Activated naive CD4-positive, alpha-beta T cell (primary cell): ENCODE results near the gene TNFRSF25.

Source experiments
- DNase-seq, 4 experiments: peaks; one replicate each; lab custom pipeline; 2025; lab: John Stamatoyannopoulos, UW

Gene TNFRSF25

DNA sequence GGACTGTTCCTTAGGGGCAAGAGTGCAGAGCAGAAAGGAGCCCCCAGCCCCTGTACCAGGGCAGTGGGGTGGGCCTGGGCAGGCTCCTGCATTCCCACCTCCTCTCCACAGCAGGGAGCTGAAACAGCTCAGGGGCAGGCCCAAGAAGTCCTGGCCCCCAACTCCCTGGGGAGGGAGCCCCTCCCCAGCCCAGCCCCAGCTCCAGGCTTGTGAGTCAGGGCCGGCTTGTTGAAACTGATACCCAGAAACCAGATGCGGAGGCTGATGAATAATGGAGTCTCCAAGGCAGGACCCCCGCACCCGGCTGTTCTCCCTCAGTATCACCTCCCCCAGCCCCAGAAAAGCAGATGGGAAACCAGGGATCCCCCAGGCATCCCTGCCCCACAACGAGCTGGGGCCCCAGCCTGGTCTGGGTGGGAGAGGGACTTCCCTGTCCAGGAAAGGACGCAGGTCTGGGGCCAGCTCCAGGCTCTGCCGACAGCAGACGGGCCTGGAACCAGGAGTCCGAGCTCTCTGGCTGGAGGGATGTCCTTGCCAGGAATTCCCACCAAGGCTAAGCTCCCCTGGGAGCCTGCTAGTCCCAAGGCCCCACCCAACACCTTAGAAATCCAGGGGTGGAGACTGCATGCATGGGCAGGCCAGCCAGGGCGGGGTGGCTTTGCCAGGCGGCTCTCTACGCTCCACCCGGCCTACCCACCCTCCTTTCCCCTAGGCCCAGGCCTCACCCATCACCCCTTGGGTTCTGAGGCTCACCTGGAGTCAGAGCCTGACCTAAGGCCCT is 22.8 kb upstream of the TNFRSF25 start:
- no peak for DNase-seq

DNA sequence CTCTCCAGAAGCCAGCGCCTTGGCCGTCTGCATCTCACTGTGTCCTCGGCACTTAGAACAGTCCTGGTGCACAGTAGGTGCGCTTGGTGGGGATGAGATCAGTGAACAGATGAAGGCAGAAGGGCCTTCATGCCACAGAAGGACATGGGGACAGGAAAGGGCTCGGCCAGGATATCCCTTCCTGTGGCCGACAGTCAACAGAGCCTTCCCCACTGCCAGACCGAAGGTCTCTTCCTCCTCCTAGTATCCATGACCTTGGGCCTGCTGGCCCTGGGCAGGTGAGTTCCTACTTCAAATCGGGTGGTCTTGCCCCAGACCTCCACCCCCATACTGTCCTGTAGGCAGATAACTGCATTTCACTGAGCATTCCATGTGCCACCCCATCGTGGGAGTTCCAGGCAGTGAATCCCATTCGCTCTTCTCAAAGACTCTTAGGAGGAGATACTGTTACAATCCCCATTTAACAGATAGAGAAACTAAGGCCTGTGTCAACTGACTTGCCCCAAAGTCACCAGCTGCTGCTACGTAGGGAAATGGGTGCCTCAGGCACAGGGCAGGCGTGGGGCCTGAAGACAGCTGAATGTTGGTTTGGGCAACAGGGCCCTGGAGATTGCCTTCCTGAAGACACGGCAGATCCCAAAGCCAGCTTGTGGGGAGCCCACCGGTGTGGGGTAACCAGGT is 22.0 kb upstream of the TNFRSF25 start:
- no peak for DNase-seq

DNA sequence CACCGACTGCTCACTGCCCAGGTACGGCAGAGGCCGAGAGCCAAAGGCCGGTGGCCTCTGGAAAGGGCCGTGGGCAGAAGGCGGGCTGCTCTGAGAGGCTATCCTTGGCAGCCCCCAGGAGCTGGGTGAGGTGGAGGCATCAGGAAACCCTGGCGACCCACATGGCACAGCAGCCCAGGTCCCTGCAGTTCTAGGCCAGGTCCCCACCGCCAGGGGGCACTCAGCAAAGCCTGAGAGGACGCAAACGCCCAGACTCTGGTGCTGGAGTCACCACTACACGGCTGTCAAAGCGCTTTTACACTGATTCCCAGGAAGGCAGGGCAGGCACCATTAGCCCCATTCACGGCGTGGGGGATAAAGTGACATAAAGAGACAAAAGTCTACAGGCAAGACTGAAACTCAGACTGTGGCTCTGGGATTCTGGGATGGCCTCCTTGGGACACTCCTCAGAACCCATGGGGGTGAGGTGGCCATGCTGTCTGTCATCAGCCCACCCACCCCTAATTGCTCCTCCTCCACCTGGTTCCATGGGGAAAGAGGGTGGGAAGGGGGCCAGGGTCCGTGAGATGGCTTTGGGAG is 20.5 kb upstream of the TNFRSF25 start:
- peak; percentile 61 to 88 (median 86) for DNase-seq

DNA sequence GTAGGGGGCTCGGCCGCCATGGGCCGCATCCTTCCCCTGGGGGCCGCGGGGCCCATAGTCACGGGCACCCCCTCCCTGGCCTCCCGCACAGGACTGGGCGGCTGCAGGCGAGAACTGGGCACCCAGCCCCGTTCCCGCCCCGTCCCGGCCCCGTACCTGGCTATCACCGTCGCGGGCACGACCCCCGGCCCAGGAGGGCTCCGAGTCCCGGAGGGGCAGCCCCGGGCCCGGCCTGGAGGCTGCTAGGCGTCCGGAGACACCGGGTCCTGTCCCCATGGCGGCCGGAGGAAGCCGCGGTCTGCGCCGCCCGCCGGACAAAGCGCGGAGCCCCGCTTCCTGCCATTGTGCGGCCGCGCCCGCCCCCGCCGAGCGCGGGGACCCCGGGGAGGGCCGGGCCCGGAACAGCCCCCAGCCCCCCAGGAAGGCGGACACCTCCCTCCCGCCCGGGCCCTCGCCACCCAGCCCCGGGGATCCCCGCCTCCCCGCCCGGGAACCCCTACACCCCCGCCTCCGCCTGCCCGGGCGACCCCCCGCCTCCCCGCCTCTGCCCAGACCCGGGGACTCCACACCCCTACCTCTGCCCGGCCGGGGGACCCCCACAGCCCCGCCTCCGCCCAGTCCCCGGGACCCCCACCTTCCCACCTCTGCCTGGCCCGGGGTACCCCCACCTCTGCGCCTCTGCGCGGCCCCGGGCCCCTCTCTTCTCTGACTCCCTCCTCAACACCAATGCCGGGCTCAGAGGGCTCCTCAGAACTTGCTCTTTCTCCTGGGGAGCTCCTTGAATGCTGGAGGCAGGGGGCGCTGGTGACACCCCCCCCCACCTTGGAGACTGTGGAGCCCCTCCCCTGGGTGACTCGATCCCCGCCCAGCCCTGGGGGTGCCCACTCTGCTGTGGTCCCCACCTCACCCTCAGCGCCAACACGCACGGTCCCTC is 19.5 kb upstream of the TNFRSF25 start:
- DNase-seq: no peak

DNA sequence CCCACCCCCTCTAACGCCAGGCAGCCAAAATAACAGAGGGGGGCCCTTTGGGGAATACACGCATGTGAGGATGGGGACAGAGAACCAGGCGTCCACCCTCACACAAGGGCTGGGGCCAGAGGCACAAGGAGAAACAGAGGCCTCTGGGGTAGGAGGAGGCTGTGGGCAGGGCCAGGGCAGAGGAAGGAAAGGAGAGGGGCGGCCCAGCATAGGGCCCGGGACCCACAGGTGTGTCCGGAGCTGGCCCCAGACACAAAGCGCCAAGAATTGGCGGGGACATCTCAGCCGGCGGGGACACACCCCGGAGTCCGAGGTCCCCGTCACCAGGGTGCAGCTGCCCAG is 18.8 kb upstream of the TNFRSF25 start:
- DNase-seq: no peak

DNA sequence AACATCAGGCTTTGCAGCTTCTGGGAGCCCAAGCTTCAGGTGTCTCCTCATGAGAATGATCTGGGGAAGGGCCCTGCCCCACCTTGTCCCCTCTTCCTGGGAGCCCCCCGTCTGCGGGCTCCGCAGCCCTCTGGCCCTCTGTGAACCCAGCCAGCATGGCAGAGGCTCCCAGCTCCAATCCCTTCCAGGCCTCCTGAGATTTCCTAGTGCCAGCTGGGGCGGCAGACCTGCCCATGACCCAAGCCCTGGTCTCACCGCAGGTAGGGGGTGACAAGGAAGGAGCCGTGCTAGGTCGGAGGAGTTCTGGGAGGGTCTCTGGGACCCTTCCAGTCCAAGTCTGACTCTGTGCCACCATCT is 17.8 kb upstream of the TNFRSF25 start:
- no peak for DNase-seq

DNA sequence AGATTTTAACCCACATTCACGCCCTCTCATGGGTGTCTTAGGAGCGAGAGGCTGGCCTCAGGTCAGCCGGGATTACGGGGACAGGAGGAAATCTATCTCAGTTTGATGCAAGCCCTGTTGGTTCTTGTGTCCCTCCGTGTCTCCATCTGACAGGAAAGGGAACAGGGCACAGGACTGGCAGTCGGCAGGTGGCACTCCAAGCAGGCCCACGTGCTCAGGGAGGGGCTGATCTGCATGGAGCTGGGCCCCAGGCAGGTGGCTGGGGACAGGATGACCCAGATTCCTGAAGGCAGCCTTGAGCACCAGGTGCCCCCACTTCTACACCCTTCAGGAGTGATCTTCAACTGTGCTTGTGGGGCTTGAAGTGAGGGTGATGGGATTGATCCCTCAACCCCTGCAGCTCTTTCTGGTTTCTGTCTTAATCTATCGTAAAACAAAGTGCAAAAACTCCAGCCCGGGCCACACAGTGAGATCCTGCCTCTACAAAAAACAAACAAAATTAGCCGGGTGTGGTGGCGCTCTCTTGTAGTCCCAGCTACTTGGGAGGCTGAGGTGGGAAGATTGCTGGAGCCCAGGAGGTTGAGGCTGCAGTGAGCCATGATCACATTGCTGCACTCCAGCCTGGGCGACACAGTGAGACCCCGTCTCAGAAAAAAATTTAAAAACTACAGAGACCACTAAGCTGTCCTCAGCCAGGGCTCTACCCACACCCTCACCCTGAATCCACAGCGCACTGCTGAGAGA is 17.2 kb upstream of the TNFRSF25 start:
- no peak for DNase-seq

DNA sequence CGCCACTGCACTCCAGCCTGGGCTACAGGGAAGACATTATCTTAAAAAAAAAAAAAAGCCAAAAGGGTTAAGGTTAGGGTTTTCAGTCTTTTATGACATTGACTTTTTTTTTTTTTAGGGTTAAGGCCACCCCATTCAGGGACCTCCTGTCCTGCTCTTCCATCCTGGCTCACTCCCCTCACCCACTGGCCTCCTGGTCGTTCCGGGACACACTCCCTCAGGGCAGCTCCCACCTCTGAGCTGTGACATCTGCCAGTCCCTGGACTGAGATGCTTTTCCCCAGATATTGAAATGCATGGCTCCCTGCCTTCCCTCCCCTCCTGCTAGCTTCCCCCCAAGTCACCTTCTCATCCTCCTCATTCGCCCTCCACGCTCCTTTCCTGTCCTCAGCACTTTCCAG is 15.8 kb upstream of the TNFRSF25 start:
- no peak for DNase-seq

DNA sequence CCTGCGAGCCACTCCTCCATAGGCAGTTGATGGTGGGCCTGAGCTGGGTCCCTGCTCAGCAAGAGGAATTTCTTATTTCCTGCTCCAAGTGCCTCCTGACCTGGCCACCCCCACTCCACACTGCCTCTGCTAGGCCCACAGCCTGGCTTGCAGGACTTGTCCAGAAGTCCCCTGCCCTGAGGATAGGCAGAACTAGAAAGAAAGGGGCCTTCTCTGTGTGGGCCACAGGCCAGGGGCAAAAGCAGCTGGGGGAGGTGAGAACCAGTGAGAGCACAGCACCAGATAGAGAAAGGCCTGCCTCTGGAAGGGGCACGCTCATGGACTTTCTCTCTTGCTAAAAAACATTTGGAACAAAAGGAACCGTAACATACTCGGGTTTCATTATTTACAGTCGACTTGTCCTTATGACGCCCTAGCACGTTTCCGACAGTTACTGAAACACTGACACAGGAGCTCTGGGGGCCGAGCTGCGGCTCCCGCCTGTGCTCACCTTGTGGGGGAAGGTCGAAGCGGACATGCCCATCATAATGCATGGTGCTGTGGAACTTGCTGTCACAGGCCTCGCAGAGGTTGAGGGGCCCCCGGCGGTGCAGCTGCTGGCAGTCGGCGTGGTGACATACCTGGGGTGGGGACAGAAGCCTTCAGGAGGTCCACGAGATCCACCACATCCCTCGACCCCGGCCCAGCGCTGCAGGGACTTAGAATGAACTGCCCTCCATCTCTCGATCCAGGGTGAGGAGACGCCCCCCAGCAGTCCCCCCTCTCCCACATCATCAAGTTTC is 11.3 kb upstream of the TNFRSF25 start:
- no peak for DNase-seq

DNA sequence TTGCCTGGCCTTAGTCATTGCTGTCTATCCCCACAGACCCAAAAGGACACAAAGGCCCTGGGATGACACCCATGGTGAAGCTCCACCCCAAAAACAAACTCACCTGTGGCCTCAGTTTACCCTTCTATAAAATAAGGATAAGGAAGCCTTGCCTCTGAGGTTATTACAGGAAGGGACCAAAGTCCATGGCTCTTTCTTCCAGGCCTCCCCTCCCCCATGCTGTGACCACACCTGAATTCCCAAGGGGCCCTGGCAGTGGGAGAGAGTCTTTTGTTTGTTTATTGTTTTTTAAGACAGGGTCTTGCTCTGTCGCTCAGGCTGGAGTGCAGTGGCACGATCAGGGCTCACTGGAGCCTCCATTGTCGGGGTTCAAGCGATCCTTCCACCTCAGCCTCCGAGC is 10.5 kb upstream of the TNFRSF25 start:
- DNase-seq: no peak

DNA sequence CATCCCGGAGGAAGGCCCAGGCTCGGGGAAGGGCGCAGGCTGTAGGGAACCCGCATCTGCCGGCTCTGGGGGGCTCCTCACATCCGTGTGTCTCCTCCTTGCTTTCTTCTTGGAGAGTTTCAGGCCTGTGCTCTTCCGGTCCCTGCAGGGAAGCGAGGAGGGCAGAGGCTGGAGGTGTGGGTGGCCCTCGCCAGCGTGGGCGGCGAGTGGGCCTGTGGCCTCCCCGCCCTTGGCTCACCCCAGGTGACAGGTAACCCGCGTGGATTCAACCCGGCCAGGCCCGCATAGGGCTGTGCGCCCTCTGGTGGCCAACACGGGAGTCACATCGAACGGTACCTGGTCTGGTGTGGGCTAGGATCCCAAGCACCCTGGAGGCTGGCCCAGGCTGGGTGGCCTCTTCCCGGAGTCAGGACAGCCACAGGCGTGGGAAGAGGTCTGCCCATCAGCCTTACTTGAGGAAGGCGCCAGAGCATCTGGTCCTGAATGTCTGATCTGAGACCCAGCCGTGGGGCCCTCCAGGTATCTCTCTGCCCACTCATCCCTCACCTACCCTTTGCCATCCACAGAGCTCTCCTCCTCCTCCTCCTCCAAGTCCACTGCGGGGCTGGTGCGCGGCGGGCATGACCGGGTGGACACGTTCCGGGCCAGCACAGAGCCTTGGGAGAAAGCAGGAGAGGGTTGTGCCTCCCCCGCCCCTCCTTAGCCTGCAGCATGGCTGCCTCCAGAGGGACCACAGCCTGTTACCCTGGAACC is 9.6 kb upstream of the TNFRSF25 start:
- peak; percentile 55 to 79 (median 74) for DNase-seq

DNA sequence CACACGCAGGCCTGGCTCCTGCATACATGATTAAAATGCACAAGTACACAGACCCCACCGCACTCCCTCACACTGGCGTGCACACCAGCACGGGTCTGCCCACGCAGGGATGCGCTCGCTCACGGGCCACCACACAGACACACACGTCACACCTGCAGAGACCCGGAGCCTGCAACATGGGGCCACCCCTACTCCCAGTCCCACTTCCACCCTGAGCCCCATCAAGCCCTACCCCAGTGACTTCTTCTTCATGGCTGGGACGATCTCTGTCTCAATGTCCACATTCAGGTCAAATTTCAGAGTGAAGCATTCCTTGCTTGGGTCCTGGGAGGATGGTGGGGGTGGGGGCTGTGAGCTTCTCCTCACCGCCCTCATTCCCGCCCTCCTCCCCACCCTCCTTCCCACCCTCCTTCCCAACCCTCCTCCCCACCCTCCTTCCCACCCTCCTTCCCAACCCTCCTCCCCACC is 8.9 kb upstream of the TNFRSF25 start:
- no peak for DNase-seq

DNA sequence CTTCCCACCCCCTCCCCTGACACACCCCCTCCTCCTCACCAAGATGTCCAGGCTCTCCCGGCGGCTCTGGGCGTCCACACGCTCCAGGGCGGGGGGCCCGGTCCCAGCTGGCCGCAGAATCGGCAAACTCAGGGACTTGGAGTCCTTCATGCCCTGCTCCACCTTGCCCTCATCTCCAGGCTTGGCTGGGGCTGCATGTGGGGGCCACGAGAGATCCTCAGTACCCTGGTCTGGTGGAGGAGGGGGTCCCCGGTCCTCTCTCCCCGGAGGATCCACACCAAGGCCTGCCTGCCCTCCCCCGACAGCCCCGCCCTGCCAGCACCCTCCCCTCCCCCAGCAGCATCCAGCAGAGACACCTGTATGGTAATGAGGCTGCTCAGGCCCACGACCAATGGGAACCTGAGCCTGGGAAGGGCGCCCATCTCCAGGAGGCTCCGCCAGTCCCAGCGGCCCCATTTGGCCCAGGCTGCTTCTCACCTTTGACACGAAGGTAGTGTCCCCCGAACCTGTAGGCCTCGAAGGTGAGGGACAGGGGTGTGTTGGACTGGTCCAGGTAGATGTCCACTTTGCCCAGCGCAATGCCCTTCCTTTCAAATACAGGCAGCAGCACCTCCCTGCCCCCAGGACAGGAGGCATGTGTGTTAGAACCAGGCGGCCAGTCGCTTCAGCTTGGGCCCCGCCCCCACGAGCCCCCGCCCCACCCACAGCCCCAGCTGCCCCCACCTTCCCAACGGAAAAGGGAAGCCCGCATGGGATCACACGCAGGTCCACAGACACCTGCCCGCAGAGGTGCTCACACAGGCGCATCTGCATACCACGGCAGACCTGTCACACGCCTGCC is 8.2 kb upstream of the TNFRSF25 start:
- no peak for DNase-seq

DNA sequence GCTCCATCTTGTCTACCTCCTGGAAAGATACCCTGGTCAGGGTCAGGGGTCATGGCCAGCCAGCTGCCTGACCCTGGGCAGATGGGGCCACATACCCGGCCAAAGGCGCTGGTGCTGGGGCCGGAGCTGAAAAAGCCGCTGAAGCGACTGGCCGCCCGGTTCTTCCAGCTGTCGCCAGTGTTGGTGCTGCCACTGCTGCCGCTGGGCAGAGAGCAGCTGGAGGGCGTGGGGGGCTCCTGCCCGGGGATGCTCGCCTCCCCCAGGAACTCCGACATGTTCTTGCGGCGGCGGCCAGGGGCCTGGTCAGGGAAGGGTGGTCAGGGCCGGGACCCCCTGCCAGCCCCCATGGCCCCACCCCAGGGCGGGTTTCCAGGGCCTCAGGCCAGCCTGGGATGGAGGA is 7.2 kb upstream of the TNFRSF25 start:
- no peak for DNase-seq

DNA sequence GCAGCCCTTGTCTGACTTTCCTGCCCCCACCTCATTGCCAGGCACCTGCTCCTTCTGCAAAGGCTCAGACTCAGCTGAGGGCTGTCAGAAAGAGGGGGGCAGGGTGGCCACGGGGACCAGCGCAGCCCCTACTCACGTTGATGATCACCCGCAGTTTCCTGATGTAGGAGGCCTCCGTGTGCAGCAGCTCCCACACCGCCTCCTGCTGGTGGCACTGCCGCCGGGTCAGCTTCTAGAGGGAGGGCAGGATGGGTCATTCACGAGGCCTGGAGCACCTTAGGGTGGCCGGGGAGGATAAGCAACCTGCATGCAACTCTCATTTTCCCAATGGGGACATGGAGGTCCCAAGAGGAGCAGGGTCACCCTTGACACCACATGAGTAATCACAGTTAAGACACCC is 6.4 kb upstream of the TNFRSF25 start:
- DNase-seq: no peak

DNA sequence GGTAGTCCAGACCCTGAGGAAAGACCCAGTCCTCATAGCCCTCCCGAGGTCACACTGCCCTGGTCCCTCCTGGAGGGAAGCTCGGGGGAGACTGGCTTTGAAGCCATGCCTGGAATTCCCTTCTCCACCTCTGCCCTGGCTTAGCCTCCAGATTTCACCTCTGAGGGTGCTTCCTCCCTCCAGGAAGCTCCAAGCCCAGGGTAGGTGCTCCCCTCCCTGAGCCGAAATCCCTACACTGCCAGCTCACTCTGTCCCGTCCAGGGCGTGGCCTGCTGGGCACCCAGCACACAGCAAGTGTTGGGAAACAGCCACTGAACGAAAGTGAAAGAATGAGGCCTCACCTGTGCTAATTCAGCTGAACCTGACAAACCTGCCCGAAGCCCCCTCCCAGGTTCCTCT is 6.0 kb upstream of the TNFRSF25 start:
- no peak for DNase-seq

DNA sequence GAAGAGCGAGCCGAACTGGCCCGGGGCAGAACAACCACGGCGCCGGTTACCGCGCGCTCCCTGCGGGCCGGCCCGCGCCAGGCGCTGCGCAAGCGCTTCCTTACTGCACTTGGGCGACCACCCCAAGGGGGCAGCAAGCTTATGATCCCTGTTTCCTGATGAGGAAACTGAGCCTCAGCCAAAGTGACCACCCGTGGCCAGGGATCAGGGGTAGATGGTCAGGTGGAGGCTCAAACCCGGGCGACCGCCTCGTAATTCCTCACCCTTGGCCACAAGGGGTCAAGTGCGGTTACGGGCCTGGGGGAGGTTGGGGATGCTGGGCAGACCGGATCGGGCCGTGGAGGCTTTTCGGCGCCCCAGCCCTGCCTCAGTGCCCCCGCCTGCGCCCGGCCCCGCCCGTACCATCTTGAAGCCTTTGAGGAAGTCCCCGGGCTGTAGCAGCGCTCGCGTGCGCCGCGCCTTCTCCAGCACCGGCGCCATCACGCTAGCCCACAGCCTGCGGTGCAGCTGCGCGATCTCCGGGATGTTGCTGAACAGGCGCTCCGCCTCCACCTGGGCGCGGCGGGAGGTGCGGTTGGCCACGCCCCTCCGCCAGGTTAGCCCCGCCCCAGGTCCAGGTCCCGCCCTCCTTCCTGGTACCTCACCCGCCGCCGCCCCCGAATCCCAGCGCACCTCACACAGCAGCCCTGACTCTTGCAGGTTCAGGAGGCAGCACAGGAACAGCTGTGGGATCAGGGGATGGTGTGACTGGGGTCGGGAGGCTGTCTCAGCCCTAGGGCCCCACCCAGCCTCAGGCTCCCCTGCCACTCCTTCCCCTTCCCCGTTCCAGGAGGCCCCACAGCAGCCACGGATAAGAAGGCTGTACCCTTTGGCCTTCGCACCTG is 5.4 kb upstream of the TNFRSF25 start:
- no peak for DNase-seq
